Ramos (cell line): Measurements from ENCODE around the gene SMARCB1.

Experiments used
- in situ Hi-C: fragments of 300-500 bp; cut with MboI; formaldehyde crosslinking; loops from one replicate; pipeline ENCODE4 v1.14.3; 2022; ENCODE audit warnings: low sequenced_read_pairs; ENCODE audit not compliant: unreplicated experiment

The SMARCB1 gene

GRCh38 chr22:23760056-23760455 is 26.7 kb upstream of the SMARCB1 start:
- in situ Hi-C loops: loop anchor here (10.0 kb wide), 2 partner anchors 135 to 215 kb away; no protein-coding TSS in a partner anchor

GRCh38 chr22:23762842-23763578 is 23.8 kb upstream of the SMARCB1 start, which contains the start of gene C22orf15:
Gene C22orf15 (plus strand): TSS chr22:23762990. CDS start chr22:23763307, 317 bp downstream.
- in situ Hi-C loops: loop anchor here (10.0 kb wide), 2 partner anchors 138 to 218 kb away; no protein-coding TSS in a partner anchor

- in situ Hi-C loops: loop anchor here (10.0 kb wide), 2 partner anchors 139 to 219 kb away; no protein-coding TSS in a partner anchor
These were observed 23.2 kb upstream of the SMARCB1 start for GRCh38 chr22:23763579-23763945.

GRCh38 chr22:23763954-23764353 is 22.8 kb upstream of the SMARCB1 start:
- in situ Hi-C loops: loop anchor here (10.0 kb wide), 2 partner anchors 139 to 219 kb away; no protein-coding TSS in a partner anchor

GRCh38 chr22:23764899-23765881 is 21.6 kb upstream of the SMARCB1 start:
- in situ Hi-C loops: loop anchor here (10.0 kb wide), 2 partner anchors 140 to 220 kb away; no protein-coding TSS in a partner anchor

GRCh38 chr22:23767303-23767672 is 19.5 kb upstream of the SMARCB1 start:
- in situ Hi-C loops: loop anchor here (10.0 kb wide), 2 partner anchors 142 to 222 kb away; no protein-coding TSS in a partner anchor

- in situ Hi-C loops: loop anchor here (10.0 kb wide), 2 partner anchors 143 to 223 kb away; no protein-coding TSS in a partner anchor
These were observed 18.9 kb upstream of the SMARCB1 start, which contains the start of gene CHCHD10 for GRCh38 chr22:23767673-23768548. Gene CHCHD10 (minus strand): TSS chr22:23767972. CDS start chr22:23767874, 98 bp downstream.

GRCh38 chr22:23769321-23769965 is 17.3 kb upstream of the SMARCB1 start:
- in situ Hi-C loops: loop anchor here (10.0 kb wide), 2 partner anchors 145 to 225 kb away; no protein-coding TSS in a partner anchor

GRCh38 chr22:23772315-23772648 is 14.5 kb upstream of the SMARCB1 start:
- in situ Hi-C loops: loop anchor here (5.0 kb wide), 1 partner anchor 75 kb away; no protein-coding TSS in a partner anchor

- in situ Hi-C loops: loop anchor here (5.0 kb wide), 1 partner anchor 74 kb away; no protein-coding TSS in a partner anchor
These were observed 13.9 kb upstream of the SMARCB1 start, which contains the start of gene MMP11 for GRCh38 chr22:23772649-23773473. Gene MMP11 (plus strand): TSS chr22:23772849. CDS start chr22:23772871, 22 bp downstream.

GRCh38 chr22:23773483-23774113 is 13.2 kb upstream of the SMARCB1 start:
- in situ Hi-C loops: loop anchor here (5.0 kb wide), 1 partner anchor 74 kb away; no protein-coding TSS in a partner anchor

- in situ Hi-C loops: loop anchor here (5.0 kb wide), 1 partner anchor 73 kb away; no protein-coding TSS in a partner anchor
These were observed 12.4 kb upstream of the SMARCB1 start for GRCh38 chr22:23774114-23774921.

- in situ Hi-C loops: loop anchor here (5.0 kb wide), 1 partner anchor 72 kb away; no protein-coding TSS in a partner anchor
These were observed 11.8 kb upstream of the SMARCB1 start for GRCh38 chr22:23774922-23775436.

GRCh38 chr22:23775779-23776375 is 10.9 kb upstream of the SMARCB1 start:
- in situ Hi-C loops: no loop called here

- in situ Hi-C loops: no loop called here
These were observed 8.8 kb upstream of the SMARCB1 start for GRCh38 chr22:23777776-23778576.
